GM20000 (cell line): ENCODE data around the gene DSC1.

ENCODE experiments used
- DNase-seq: peaks from one replicate; pipeline ENCODE4 v3.0.0; 2012; ENCODE audit warnings: low spot score
- CTCF ChIP-seq: IDR thresholded peaks from 2 replicates; pipeline ENCODE4 v1.5.1; 2012; ENCODE audit warnings: mild to moderate bottlenecking, control low read depth; ENCODE audit errors: extremely low read depth, missing control alignments

The DSC1 gene

GRCh38 chr18:31162825-31163435 is at the start of gene DSC1:
Gene DSC1, minus strand, starts transcription at chr18:31162856. Its CDS starts 262 bp downstream, at chr18:31162594.
- no peak for DNase-seq
- no peak for TF ChIP-seq CTCF

- no peak for TF ChIP-seq CTCF
- no peak for DNase-seq
Measured at GRCh38 chr18:31211047-31211446, 48.4 kb upstream of the DSC1 start.

GRCh38 chr18:31209041-31209440 is 46.4 kb upstream of the DSC1 start:
- TF ChIP-seq CTCF: no peak
- no peak for DNase-seq

GRCh38 chr18:31207391-31207790 is 44.7 kb upstream of the DSC1 start:
- DNase-seq: no peak
- TF ChIP-seq CTCF: no peak

GRCh38 chr18:31206787-31207381 is 44.2 kb upstream of the DSC1 start:
- DNase-seq: peak; percentile 50

GRCh38 chr18:31206071-31206470 is 43.4 kb upstream of the DSC1 start:
- DNase-seq: no peak

More at GRCh38 chr18:31206787-31207381, 44.2 kb upstream of the DSC1 start:
- TF ChIP-seq CTCF: no peak

More at GRCh38 chr18:31206071-31206470, 43.4 kb upstream of the DSC1 start:
- no peak for TF ChIP-seq CTCF
